ENCODE results near the gene ACAD10.
"Not testable (repeated sequence)": the region's sequence is repeated elsewhere in the genome, so short reads cannot be mapped to it uniquely, and the experiment has no call there.

The ACAD10 gene

DNA sequence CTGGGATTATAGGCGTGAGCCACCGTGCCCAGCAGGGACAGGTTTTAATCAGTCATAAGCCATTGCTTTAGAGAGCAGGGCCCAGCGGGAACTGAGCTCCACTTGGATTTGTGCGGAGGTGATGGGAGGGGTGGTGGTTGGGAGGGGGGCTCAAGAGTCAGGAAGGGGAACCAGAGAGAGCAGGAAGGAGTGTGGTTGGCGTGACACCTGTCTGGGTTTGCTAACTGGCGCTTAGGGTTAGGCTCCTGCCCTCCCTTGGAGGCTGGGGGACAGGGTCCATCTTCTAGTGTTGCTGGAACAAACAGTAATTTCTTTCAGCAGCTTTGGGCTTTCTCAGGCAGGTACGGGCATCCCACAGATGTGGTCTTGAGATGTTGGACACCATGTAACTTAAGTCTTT is 73.4 kb downstream of the ACAD10 start:
- DNase-seq (ENCODE audit: low read depth) = peak; percentile 51
- TF ChIP-seq, protein P1, sequence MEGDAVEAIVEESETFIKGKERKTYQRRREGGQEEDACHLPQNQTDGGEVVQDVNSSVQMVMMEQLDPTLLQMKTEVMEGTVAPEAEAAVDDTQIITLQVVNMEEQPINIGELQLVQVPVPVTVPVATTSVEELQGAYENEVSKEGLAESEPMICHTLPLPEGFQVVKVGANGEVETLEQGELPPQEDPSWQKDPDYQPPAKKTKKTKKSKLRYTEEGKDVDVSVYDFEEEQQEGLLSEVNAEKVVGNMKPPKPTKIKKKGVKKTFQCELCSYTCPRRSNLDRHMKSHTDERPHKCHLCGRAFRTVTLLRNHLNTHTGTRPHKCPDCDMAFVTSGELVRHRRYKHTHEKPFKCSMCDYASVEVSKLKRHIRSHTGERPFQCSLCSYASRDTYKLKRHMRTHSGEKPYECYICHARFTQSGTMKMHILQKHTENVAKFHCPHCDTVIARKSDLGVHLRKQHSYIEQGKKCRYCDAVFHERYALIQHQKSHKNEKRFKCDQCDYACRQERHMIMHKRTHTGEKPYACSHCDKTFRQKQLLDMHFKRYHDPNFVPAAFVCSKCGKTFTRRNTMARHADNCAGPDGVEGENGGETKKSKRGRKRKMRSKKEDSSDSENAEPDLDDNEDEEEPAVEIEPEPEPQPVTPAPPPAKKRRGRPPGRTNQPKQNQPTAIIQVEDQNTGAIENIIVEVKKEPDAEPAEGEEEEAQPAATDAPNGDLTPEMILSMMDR (IDR thresholded peaks at IDR 0.05; ENCODE audit: low read depth, low read length) = no peak
- TF ChIP-seq POLR2A (IDR thresholded peaks at IDR 0.05; ENCODE audit: extremely low read depth, insufficient read length) = no peak
- TF ChIP-seq, protein P2, sequence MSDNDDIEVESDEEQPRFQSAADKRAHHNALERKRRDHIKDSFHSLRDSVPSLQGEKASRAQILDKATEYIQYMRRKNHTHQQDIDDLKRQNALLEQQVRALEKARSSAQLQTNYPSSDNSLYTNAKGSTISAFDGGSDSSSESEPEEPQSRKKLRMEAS (IDR thresholded peaks at IDR 0.05; ENCODE audit: low read depth, low read length) = no peak
- TF ChIP-seq MYC (IDR thresholded peaks at IDR 0.05; ENCODE audit: low read depth, low read length) = no peak
- H3K4me3 ChIP-seq (ENCODE audit: low read depth, low read length) = no peak overlapping the region

- DNase-seq (ENCODE audit: low read depth) = no peak
- TF ChIP-seq, protein P1 (IDR thresholded peaks at IDR 0.05; ENCODE audit: low read depth, low read length) = no peak
- TF ChIP-seq, protein P2 (IDR thresholded peaks at IDR 0.05; ENCODE audit: low read depth, low read length) = no peak
- TF ChIP-seq POLR2A (IDR thresholded peaks at IDR 0.05; ENCODE audit: extremely low read depth, insufficient read length) (no peak), MYC (IDR thresholded peaks at IDR 0.05; ENCODE audit: low read depth, low read length) (no peak)
- no peak overlapping the region for H3K4me3 ChIP-seq (ENCODE audit: low read depth, low read length)
Observed at GRCh38 chr12:111759991-111760390, 74.1 kb downstream of the ACAD10 start.

GRCh38 chr12:111761099-111761498 is 75.2 kb downstream of the ACAD10 start:
- DNase-seq (ENCODE audit: low read depth) = no peak
- TF ChIP-seq, protein P2 (IDR thresholded peaks at IDR 0.05; ENCODE audit: low read depth, low read length) = no peak
- TF ChIP-seq MYC (IDR thresholded peaks at IDR 0.05; ENCODE audit: low read depth, low read length) (no peak), POLR2A (IDR thresholded peaks at IDR 0.05; ENCODE audit: extremely low read depth, insufficient read length) (no peak)
- TF ChIP-seq, protein P1 (IDR thresholded peaks at IDR 0.05; ENCODE audit: low read depth, low read length) = no peak
- H3K4me3 ChIP-seq (ENCODE audit: low read depth, low read length) = no peak overlapping the region

DNA sequence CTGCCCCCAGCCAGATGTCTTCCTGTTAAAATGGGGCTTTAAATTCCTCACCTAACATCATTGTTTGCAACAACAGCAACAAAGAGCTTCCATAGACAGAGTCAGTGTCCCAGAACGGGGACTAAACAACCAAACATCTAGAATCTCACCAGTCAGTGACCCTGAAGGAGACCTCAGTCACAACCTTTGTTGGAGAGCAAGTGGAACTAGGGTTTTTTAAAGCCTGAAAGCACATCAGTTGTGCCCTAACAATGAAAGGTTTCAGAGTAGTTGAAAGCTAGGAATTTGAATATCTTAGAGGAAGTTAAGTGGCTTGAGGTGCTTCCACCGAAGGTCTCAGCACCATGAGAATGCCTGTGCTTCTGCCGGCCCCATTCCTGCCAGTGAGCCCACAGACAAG is 75.9 kb downstream of the ACAD10 start:
- no peak for TF ChIP-seq MYC (IDR thresholded peaks at IDR 0.05; ENCODE audit: low read depth, low read length)
- no peak for TF ChIP-seq POLR2A (IDR thresholded peaks at IDR 0.05; ENCODE audit: extremely low read depth, insufficient read length)
- TF ChIP-seq, protein P2 (IDR thresholded peaks at IDR 0.05; ENCODE audit: low read depth, low read length) = no peak
- no peak for DNase-seq (ENCODE audit: low read depth)

GRCh38 chr12:111763552-111763951 is 77.7 kb downstream of the ACAD10 start:
- DNase-seq (ENCODE audit: low read depth); H3K4me3 ChIP-seq (ENCODE audit: low read depth, low read length): not testable (repeated sequence)

More for the DNA sequence above, 75.9 kb downstream of the ACAD10 start:
- no peak overlapping the region for H3K4me3 ChIP-seq (ENCODE audit: low read depth, low read length)

- H3K4me3 ChIP-seq (ENCODE audit: low read depth, low read length) = no peak overlapping the region
- TF ChIP-seq, protein P1 (IDR thresholded peaks at IDR 0.05; ENCODE audit: low read depth, low read length) = no peak
- TF ChIP-seq, protein P2 (IDR thresholded peaks at IDR 0.05; ENCODE audit: low read depth, low read length) = no peak
- TF ChIP-seq POLR2A (IDR thresholded peaks at IDR 0.05; ENCODE audit: extremely low read depth, insufficient read length) = no peak
- no peak for TF ChIP-seq MYC (IDR thresholded peaks at IDR 0.05; ENCODE audit: low read depth, low read length)
- DNase-seq (ENCODE audit: low read depth) = no peak
Observed at GRCh38 chr12:111764120-111764821, 78.4 kb downstream of the ACAD10 start.

Measured in NB4 (cell line).